Cardiac septum (tissue), 1 donor: Measurements from ENCODE around the gene MNAT1. TPM values are rescaled to one million over a fixed set of nuclear protein-coding genes. Genes with fewer than 3 reads are reported as not detected.
"Not testable (repeated sequence)": the region's sequence is repeated elsewhere in the genome, so short reads cannot be mapped to it uniquely, and the experiment has no call there.

Experiments
- DNase-seq: peaks from one replicate; pipeline ENCODE4 v3.0.0-alpha.2; 2020; ENCODE audit warnings: low spot score
- intact Hi-C: fragments of 100-400 bp; cut with DNase I; formaldehyde crosslinking; loops from one replicate; pipeline ENCODE4 v1.14.0; 2022
- long read RNA-seq: library from polyadenylated mRNA; unstranded; transcript quantifications from one replicate; pipeline ENCODE4 v2.0.0, GENCODE V29; 2021
- total RNA-seq: library from RNA; stranded (reverse); fragmentation: NEBNext Ultra II Directional; extraction: Animal tissue kit (Norgen Biotek cat#: 25700); gene quantifications from one replicate; pipeline ENCODE4 v1.2.1, GENCODE V29; 2021
- donor health status: DM: no; HTN: no; CAD: no.

The MNAT1 gene
- 29.9 TPM for total RNA-seq
- long read RNA-seq, transcript MNAT1-201 (8 exons, 2,635 nt) = major isoform, 17 of 23 reads
- long read RNA-seq, partial matches to known transcripts = 0 of 23 reads
- long read RNA-seq, other reads (novel, unspliced or antisense) = 4 of 23 reads

- peak; percentile 84 for DNase-seq
- intact Hi-C loops = no loop called here
These were observed at the start of gene MNAT1 for GRCh38 chr14:60734465-60735242. MNAT1 (plus strand) TSS chr14:60734761; CDS start chr14:60734863, 102 bp downstream.

DNA sequence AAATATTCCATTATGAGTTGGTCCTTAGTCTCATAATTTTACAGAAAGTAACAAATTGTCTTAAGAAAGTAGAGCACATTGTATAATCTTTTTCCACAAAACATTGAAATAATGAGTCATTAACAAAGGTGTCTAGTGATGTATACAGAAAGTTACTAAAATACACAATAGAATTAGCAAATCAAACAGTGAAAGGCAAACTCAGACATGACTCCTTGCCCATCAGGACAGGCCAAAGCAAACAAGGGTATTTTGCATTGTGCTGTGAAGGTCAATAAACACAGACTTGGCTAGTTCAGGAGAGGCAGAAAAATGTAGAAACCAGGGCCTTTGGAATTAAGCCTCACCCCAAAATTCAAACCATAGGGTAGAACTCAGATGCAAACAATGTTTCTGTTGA is 47.7 kb upstream of the MNAT1 start:
- DNase-seq = no peak
- intact Hi-C loops = no loop called here

GRCh38 chr14:60691383-60692113 is 43.0 kb upstream of the MNAT1 start:
- intact Hi-C loops = no loop called here
- DNase-seq = no peak

GRCh38 chr14:60695327-60695726 is 39.2 kb upstream of the MNAT1 start:
- DNase-seq = no peak
- intact Hi-C loops = no loop called here

- no peak for DNase-seq
- intact Hi-C loops = no loop called here
These were observed 34.0 kb upstream of the MNAT1 start for GRCh38 chr14:60700598-60700997.

GRCh38 chr14:60705100-60705499 is 29.5 kb upstream of the MNAT1 start:
- intact Hi-C loops = no loop called here
- no peak for DNase-seq

GRCh38 chr14:60707858-60708257 is 26.7 kb upstream of the MNAT1 start:
- DNase-seq = no peak
- intact Hi-C loops = no loop called here

- intact Hi-C loops = no loop called here
These were observed 24.1 kb upstream of the MNAT1 start for GRCh38 chr14:60710494-60710893.

GRCh38 chr14:60713513-60713912 is 21.0 kb upstream of the MNAT1 start:
- no peak for DNase-seq
- intact Hi-C loops = no loop called here

More at GRCh38 chr14:60710494-60710893, 24.1 kb upstream of the MNAT1 start:
- DNase-seq = no peak

DNA sequence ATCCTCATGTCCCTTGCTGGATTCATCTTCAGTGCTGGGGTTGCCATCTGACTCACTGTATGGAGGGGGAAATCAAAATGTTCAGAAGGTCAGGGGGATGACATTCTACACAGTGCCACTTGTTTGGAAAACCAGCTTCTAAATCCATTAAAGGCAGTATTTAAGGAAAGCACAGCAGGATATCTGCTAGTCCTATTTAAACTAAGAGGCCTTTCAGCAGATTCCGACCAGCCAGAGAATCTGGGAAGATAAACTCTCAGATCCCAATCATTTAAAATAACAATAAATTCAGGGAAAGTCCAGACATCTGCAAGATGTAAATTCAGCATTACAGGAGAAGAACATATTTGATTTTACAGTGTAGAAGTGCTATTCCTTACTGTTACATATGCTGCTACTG is 14.2 kb upstream of the MNAT1 start:
- no peak for DNase-seq
- intact Hi-C loops = loop anchor here (5.0 to 10.0 kb wide), 2 partner anchors 262 to 304 kb away; partner anchors contain the start of genes SLC38A6 and TRMT5

GRCh38 chr14:60720962-60721325 is 13.6 kb upstream of the MNAT1 start:
- no peak for DNase-seq
- intact Hi-C loops = loop anchor here (5.0 to 10.0 kb wide), 2 partner anchors 261 to 304 kb away; partner anchors contain the start of genes SLC38A6 and TRMT5

- DNase-seq = no peak
- intact Hi-C loops = loop anchor here (5.0 to 10.0 kb wide), 2 partner anchors 261 to 303 kb away; partner anchors contain the start of genes SLC38A6 and TRMT5
These were observed 13.0 kb upstream of the MNAT1 start for GRCh38 chr14:60721326-60722106.

GRCh38 chr14:60722107-60722356 is 12.5 kb upstream of the MNAT1 start:
- DNase-seq = no peak
- intact Hi-C loops = loop anchor here (5.0 to 10.0 kb wide), 2 partner anchors 260 to 303 kb away; partner anchors contain the start of genes SLC38A6 and TRMT5

DNA sequence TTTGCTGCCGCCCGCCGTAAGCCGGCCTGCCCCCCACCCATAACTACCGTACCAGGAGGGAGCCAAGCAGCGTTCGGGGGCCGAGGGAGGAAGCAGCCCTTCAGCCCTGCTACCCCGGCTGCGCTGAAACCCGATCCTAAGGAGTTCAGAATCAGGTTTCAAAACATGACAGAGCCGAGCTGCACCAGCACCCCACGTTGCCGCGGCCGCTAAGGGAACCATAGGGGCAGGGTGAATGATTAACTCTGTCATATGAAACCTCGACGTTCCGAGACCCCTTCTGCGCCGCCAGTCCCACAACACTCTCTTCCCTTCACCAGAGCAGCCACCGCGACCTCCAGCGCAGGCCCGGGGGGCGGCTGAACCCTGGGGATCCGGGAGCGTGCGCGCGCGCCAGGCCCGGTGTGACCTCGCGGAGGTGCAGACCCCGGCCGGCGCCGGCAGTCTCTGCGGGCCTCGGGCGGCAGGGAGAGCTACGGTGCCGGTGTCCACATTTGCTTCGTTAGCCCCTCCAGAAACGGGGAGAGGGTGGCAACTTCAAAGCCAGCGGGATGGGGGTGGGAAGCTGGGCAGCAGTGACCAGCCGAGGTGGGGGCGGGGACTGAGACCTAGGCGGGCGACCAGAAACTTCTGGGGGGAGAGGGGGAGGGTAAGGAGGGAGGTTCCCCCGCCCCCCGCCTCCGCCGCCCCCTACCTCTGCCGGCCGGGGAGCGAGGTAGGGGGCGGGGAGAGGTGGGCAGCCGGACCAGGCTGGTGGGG is 12.0 kb upstream of the MNAT1 start:
- no peak for DNase-seq
- intact Hi-C loops = loop anchor here (5.0 to 10.0 kb wide), 2 partner anchors 260 to 302 kb away; partner anchors contain the start of genes SLC38A6 and TRMT5

- DNase-seq = no peak
- intact Hi-C loops = loop anchor here (5.0 to 10.0 kb wide), 2 partner anchors 259 to 301 kb away; partner anchors contain the start of genes SLC38A6 and TRMT5
These were observed 11.2 kb upstream of the MNAT1 start for GRCh38 chr14:60723116-60723906.

GRCh38 chr14:60723907-60724618 is 10.5 kb upstream of the MNAT1 start, which contains the start of gene SIX4:
SIX4 (minus strand) TSS chr14:60724351; CDS start chr14:60724074, 277 bp downstream.
- peak; percentile 79 for DNase-seq
- intact Hi-C loops = loop anchor here (5.0 to 10.0 kb wide), 2 partner anchors 258 to 301 kb away; partner anchors contain the start of genes SLC38A6 and TRMT5

DNA sequence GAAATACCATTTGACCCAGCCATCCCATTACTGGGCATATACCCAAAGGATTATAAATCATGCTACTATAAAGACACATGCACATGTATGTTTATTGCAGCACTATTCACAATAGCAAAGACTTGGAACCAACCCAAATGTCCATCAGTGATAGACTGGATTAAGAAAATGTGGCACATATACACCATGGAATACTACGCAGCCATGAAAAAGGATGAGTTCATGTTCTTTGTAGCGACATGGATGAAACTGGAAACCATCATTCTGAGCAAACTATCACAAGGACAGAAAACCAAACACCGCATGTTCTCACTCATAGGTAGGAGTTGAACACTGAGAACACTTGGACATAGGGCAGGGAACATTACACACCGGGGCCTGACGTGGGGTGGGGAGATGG is 3.3 kb upstream of the MNAT1 start:
- intact Hi-C loops, DNase-seq: not testable (repeated sequence)
